GM19395 (cell line): ENCODE results near the gene DUSP8.
"Not testable (repeated sequence)": the region's sequence is repeated elsewhere in the genome, so short reads cannot be mapped to it uniquely, and the experiment has no call there.

Source experiments
- ATAC-seq: cut with Tn5 transposase; IDR thresholded peaks from one replicate; pipeline ENCODE4 v1.9.1; 2021; ENCODE audit warnings: mild to moderate bottlenecking, moderate library complexity; ENCODE audit not compliant: unreplicated experiment

The DUSP8 gene

DNA sequence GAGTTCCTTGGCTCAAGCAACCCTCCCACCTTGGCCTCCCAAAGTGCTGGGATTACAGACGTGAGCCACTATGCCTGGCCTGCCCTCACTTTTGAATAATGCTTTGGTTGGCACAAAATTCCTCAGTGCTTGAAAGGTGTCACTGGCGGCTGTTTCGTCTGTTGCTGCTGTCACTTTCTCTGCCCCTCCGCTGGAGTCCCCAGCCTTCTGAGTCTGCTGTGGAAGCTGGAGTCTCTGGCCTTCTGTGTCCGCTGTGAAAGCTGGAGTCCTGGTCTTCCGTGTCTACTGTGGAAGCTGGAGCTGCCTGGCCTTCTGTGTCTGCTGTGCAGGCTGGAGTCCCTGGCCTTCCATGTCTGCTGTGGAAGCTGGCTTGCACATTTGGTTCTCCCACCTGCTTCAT lies 17.9 kb upstream of the DUSP8 start:
- ATAC-seq: no peak

GRCh38 chr11:1589191-1589963 lies 17.3 kb upstream of the DUSP8 start:
- not testable (repeated sequence) for ATAC-seq

DNA sequence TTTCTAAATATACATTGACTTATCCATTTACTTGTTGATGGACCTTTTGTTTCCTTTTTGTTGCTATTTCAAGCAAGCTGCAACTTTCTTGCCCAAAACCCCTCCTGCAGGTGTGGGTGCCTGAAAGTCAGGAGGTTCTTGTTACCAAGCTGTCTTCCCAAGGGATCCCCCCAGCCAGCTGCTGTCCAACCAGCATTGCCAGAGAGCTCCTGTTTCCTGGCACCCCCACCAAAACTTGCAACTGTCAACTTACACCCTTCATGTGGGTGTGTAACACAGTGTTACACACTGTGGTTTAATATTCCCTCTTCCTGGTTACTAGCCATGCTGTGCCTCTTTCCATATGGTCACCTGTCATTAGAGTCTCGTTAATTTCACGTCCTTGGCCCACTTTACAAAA lies 14.6 kb upstream of the DUSP8 start:
- ATAC-seq: no peak

- not testable (repeated sequence) for ATAC-seq
Measured at GRCh38 chr11:1584661-1585370, 12.7 kb upstream of the DUSP8 start, which contains the start of gene KRTAP5-1. Gene KRTAP5-1, minus strand, starts transcription at chr11:1585283. Its CDS starts 34 bp downstream, at chr11:1585249.

DNA sequence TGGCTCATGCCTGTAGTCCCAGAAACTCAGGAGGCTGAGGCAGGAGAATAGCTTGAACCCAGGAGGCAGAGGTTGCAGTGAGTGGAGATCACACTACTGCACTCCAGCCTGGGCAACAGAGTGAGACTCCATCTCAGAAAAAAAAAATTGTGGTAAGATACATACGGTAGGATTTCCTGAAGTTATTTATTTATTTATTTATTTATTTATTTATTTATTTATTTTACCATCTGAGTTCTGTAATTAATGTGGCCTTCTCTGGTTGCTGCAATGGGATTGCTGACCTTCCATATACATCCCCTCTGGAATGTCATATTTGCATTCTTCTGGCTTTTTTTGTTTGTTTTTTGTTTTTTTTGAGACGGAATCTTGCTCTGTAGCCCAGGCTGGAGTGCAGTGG lies 10.8 kb upstream of the DUSP8 start:
- not testable (repeated sequence) for ATAC-seq

- ATAC-seq: no peak
Measured at GRCh38 chr11:1581976-1582375, 9.9 kb upstream of the DUSP8 start.

GRCh38 chr11:1576825-1577224 lies 4.8 kb upstream of the DUSP8 start:
- no peak for ATAC-seq

DNA sequence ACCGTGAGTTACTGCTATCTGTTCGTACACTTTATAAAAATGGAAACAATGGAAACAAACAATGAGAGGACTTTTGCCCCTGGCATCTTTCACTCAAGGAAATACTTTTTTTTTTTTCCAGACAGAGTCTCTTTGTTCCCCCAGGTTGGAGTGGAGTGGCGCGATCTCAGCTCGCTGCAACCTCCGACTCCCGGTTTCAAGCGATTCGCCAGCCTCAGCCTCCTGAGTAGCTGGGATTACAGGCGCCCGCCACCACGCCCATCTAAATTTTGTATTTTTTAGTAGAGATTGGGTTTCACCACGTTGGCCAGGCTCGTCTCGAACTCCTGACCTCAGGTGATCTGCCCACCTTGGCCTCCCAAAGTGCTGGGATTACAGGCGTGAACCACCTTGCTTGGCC lies 3.7 kb upstream of the DUSP8 start:
- ATAC-seq: not testable (repeated sequence)

DNA sequence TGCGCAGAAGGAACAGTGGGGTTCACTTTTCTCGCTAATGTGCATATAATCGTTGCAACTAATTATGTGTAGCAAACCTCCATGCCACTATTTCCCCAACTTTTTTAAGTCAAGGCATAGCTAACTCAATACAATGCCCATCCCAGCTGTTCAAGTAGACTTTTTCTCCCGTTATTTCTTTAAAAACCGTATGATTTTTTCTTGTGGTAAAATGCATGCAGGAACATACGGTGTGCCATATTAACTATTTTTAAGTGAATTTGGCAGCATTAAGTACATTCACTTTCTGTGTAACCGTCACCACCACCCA lies 2.8 kb upstream of the DUSP8 start:
- no peak for ATAC-seq

GRCh38 chr11:1574238-1574932 lies 2.3 kb upstream of the DUSP8 start:
- ATAC-seq: no peak

DNA sequence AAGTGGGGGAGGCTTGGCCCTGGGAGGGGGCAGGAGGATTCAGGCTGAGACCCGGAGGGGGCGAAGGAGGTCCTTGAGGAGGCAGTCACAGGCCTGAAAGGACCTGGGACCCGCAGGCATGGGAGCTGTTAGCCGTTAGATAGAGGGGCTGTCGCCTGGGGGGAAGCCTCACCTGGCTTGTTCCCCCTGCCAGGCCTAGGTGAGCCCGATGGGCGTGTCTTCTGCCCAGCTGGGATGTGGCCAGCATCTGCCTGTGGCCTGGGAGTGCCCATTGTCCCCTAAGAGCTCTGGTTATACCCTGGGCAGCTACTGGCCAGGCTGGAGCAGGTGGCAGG lies 1.8 kb upstream of the DUSP8 start:
- ATAC-seq: no peak

- no peak for ATAC-seq
Measured at GRCh38 chr11:1573077-1573902, 1.2 kb upstream of the DUSP8 start.

DNA sequence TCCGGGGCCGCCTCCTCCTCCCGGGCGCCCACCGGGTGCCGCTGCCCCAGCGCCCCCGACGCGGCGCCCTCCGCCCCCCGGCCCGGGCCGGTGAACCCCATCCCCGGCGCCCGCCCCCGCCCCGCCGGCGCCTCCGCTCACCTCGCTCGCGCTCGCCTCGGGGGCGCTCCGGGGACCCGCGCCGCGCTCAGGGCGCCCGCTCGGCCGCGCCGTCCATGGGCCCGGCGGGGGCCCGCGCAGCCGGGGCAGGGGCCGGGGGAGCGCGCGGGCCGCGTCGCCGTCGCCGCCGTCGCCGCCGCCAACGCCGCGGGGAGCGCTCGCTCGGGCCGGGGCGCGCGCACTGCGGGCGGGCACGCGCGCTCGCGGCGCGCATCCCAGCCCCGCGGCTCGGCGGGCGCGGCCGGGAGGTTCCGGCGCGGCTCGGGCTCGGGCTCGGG lies 293 bp downstream of the DUSP8 start:
- no peak for ATAC-seq

GRCh38 chr11:1570896-1571759 lies 943 bp downstream of the DUSP8 start:
- ATAC-seq: no peak

DNA sequence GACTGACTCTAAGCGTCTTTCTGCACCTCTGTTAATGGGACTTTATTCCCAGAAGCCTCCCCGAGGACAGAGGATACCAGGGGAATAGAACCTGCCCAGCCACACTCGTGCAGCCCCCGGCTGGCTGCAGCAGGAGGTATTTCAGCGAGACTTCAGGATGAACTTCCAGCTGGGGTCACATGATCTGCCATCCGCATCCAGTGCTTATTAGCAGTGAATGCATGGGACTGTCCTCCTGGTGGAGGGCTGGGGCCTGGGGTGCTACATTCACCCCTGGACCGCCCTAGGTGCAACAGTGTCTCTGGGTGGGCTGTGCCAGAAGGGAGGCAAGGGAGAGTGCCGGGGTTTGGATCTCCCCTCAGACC lies 1.6 kb downstream of the DUSP8 start:
- no peak for ATAC-seq

DNA sequence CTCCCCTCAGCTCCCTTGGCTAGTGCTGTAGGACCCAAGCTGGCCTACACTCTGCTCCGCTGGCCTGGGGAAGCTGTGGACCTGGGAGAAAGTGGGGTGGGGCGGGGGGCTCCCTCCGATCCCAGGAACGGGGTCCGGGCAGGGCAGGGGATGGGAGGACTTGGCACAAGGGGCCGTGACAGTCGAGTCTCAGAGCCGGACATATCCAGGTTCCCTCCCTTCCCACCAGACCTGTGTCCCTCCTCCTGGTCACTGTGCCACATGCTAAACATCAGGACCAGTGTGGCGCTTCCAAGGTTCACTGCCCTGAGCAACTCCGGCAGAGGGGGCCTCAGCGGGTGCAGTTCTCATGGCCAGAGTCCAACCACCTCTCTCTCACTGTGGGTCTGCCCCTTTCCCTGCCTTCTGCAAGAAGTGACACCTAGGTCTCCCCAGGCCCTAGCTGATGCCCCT lies 2.0 kb downstream of the DUSP8 start:
- ATAC-seq: no peak

GRCh38 chr11:1569251-1569780 lies 2.8 kb downstream of the DUSP8 start:
- ATAC-seq: no peak

DNA sequence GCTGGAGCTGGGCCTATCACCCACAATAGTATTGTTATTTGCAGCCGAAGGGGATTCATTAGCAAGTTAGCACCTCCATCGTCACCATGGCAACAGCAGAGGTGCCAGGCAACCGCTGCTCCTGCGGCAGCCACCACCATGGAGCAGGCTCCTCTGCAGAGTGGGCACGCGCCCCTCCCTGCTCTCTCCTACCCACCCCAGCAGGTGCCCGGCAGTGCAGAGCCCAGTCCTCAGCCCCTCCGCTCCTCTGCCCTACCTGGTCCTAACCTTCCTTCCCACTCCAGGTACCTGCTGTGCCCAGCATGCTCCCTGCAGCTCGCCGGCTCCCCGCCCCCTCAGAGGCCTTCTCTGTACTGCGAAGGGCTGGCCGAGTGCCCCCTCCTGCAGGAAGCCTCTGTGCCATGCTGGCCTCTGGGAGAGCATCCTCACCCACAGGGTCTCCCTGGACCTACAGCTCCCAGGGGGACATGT lies 3.6 kb downstream of the DUSP8 start:
- ATAC-seq: no peak

GRCh38 chr11:1567721-1568100 lies 4.4 kb downstream of the DUSP8 start:
- no peak for ATAC-seq
